Neural progenitor cell (in vitro differentiated cells): ENCODE data around the gene LCE3A. TPM values are rescaled to one million over a fixed set of nuclear protein-coding genes. Genes with fewer than 3 reads are reported as not detected.

Experiments used
- DNase-seq: peaks from one replicate; pipeline ENCODE4 v3.0.0-alpha.2; 2016; ENCODE audit warnings: low spot score
- H2AFZ ChIP-seq: fragments of 200-600 bp; sonication (generic); replicated peaks from 2 replicates; pipeline ENCODE4 v1.6.1; 2016; ENCODE audit warnings: antibody characterized with exemption
- H3F3A ChIP-seq: fragments of 200-600 bp; sonication (generic); 2 replicates; pipeline ENCODE4 v1.6.1; 2016; ENCODE audit warnings: antibody characterized with exemption, low read depth
- H3K27ac ChIP-seq: fragments of 200-600 bp; sonication (generic); 2 replicates; pipeline ENCODE4 v1.5.1; 2016; ENCODE audit warnings: mild to moderate bottlenecking
- H3K27me3 ChIP-seq: fragments of 200-600 bp; sonication (generic); 2 replicates; pipeline ENCODE4 v1.6.1; 2016; ENCODE audit warnings: mild to moderate bottlenecking, moderate library complexity
- H3K36me3 ChIP-seq: fragments of 200-600 bp; sonication (generic); 2 replicates; pipeline ENCODE4 v1.5.1; 2016
- H3K4me1 ChIP-seq: fragments of 200-600 bp; sonication (generic); 2 replicates; pipeline ENCODE4 v1.6.1; 2016; ENCODE audit warnings: mixed run types
- H3K4me2 ChIP-seq: fragments of 200-600 bp; sonication (generic); 2 replicates; pipeline ENCODE4 v1.6.1; 2016
- H3K4me3 ChIP-seq: fragments of 200-600 bp; sonication (generic); 2 replicates; pipeline ENCODE4 v1.5.1; 2016
- H3K79me2 ChIP-seq: fragments of 200-600 bp; sonication (generic); 2 replicates; pipeline ENCODE4 v1.6.1; 2016; ENCODE audit warnings: low read depth
- H3K9ac ChIP-seq: fragments of 200-600 bp; sonication (generic); 2 replicates; pipeline ENCODE4 v1.6.1; 2016
- H3K9me3 ChIP-seq: fragments of 200-600 bp; sonication (generic); 2 replicates; pipeline ENCODE4 v1.5.1; 2016; ENCODE audit warnings: low read depth
- H4K20me1 ChIP-seq: fragments of 200-600 bp; sonication (generic); 2 replicates; pipeline ENCODE4 v1.6.1; 2016; ENCODE audit warnings: low read depth
- H3K27ac Mint-ChIP-seq: 3 replicates; pipeline ENCODE4 v1.8.0; 2021; ENCODE audit warnings: mixed read lengths
- H3K27me3 Mint-ChIP-seq: 2 replicates; pipeline ENCODE4 v1.8.0; 2022; ENCODE audit warnings: low read depth, mild to moderate bottlenecking, inconsistent platforms, moderate library complexity, mixed read lengths; ENCODE audit not compliant: insufficient read depth
- H3K36me3 Mint-ChIP-seq: 3 replicates; pipeline ENCODE4 v1.8.0; 2021; ENCODE audit warnings: mixed read lengths
- H3K4me1 Mint-ChIP-seq: 3 replicates; pipeline ENCODE4 v1.8.0; 2021; ENCODE audit warnings: mixed read lengths
- H3K4me3 Mint-ChIP-seq: 3 replicates; pipeline ENCODE4 v1.8.0; 2021; ENCODE audit warnings: mild to moderate bottlenecking, moderate library complexity, mixed read lengths
- H3K9me3 Mint-ChIP-seq: 3 replicates; pipeline ENCODE4 v1.8.0; 2020; ENCODE audit warnings: mixed read lengths
- CTCF ChIP-seq: fragments of 200-600 bp; sonication (generic); IDR thresholded peaks from 2 replicates; pipeline ENCODE4 v1.5.1; 2017; ENCODE audit warnings: antibody characterized with exemption, mild to moderate bottlenecking
- EZH2 ChIP-seq: fragments of 200-600 bp; sonication (generic); IDR thresholded peaks from 2 replicates; pipeline ENCODE4 v1.6.1; 2017; ENCODE audit warnings: antibody characterized with exemption, mild to moderate bottlenecking, moderate library complexity
- EZH2phosphoT487 ChIP-seq: fragments of 200-600 bp; sonication (generic); IDR thresholded peaks from 2 replicates; pipeline ENCODE4 v1.6.1; 2017; ENCODE audit warnings: antibody characterized with exemption
- total RNA-seq: library from RNA; depleted of rRNA; stranded (reverse); fragments of >200 nt; gene quantifications from 2 replicates; pipeline ENCODE4 v1.2.3, GENCODE V29; 2015; ENCODE audit warnings: low replicate concordance

LCE3A gene
- total RNA-seq, 1 donor from 2014 or later: not detected

GRCh38 chr1:152658649-152659048 is 35.7 kb upstream of the LCE3A start:
- Histone ChIP-seq H3K4me2 (no peak overlapping the region), H3K36me3 (no peaks in the 10 kb centered on the region), H3F3A (no peaks in the 10 kb centered on the region), H3K27me3 (no peaks in the 10 kb centered on the region), H3K9me3 (peaks cover 17% of the 10 kb centered on the region), H3K79me2 (no peaks in the 10 kb centered on the region), H3K4me1 (no peaks in the 10 kb centered on the region), H4K20me1 (no peaks in the 10 kb centered on the region), H3K27ac (no peak overlapping the region), H3K4me3 (no peak overlapping the region), H2AFZ (no peak overlapping the region), H3K9ac (no peak overlapping the region)
- Mint-ChIP-seq H3K27ac (no peak overlapping the region), H3K9me3 (peaks cover 15% of the 10 kb centered on the region), H3K4me1 (no peaks in the 10 kb centered on the region), H3K27me3 (peaks cover 8% of the 10 kb centered on the region), H3K36me3 (no peaks in the 10 kb centered on the region), H3K4me3 (no peak overlapping the region)
- TF ChIP-seq EZH2: no peak
- TF ChIP-seq CTCF: no peak
- TF ChIP-seq EZH2phosphoT487: no peak
- no peak for DNase-seq

- Histone ChIP-seq H3K27me3 (no peaks in the 10 kb centered on the region), H3K36me3 (no peaks in the 10 kb centered on the region), H3K9ac (no peak overlapping the region), H3K9me3 (peaks cover 23% of the 10 kb centered on the region), H4K20me1 (no peaks in the 10 kb centered on the region), H3K4me3 (no peak overlapping the region), H3K79me2 (no peaks in the 10 kb centered on the region), H3F3A (no peaks in the 10 kb centered on the region), H2AFZ (no peak overlapping the region), H3K4me1 (no peaks in the 10 kb centered on the region), H3K4me2 (no peak overlapping the region), H3K27ac (no peak overlapping the region)
- Mint-ChIP-seq H3K4me1 (no peaks in the 10 kb centered on the region), H3K9me3 (peaks cover 13% of the 10 kb centered on the region), H3K27ac (no peak overlapping the region), H3K27me3 (peaks cover 8% of the 10 kb centered on the region), H3K36me3 (no peaks in the 10 kb centered on the region), H3K4me3 (no peak overlapping the region)
- no peak for DNase-seq
- TF ChIP-seq CTCF: no peak
- TF ChIP-seq EZH2: no peak
- TF ChIP-seq EZH2phosphoT487: no peak
These were observed 34.8 kb upstream of the LCE3A start for GRCh38 chr1:152657677-152658076.

- H3K4me1 ChIP-seq: no peaks in the 10 kb centered on the region
- no peaks in the 10 kb centered on the region for H3K27me3 ChIP-seq
- Mint-ChIP-seq H3K4me1 (no peaks in the 10 kb centered on the region), H3K27me3 (peaks cover 8% of the 10 kb centered on the region), H3K27ac (no peak overlapping the region), H3K4me3 (no peak overlapping the region), H3K36me3 (no peaks in the 10 kb centered on the region), H3K9me3 (peaks cover 10% of the 10 kb centered on the region)
- H3K4me2 ChIP-seq: no peak overlapping the region
- H3K9me3 ChIP-seq: peaks cover 16% of the 10 kb centered on the region
- no peak overlapping the region for H2AFZ ChIP-seq
- H3K9ac ChIP-seq: no peak overlapping the region
- no peaks in the 10 kb centered on the region for H4K20me1 ChIP-seq
- H3K27ac ChIP-seq: no peak overlapping the region
- DNase-seq: no peak
- H3K4me3 ChIP-seq: no peak overlapping the region
- H3K36me3 ChIP-seq: no peaks in the 10 kb centered on the region
- H3K79me2 ChIP-seq: no peaks in the 10 kb centered on the region
- H3F3A ChIP-seq: no peaks in the 10 kb centered on the region
- TF ChIP-seq EZH2 (no peak), EZH2phosphoT487 (no peak), CTCF (no peak)
These were observed 33.6 kb upstream of the LCE3A start for GRCh38 chr1:152656459-152656858.
